Measurements from ENCODE around the gene AXIN2.

GRCh38 chr17:65542067-65542466, 19.4 kb downstream of the AXIN2 start:
- TF ChIP-seq CTCF (IDR thresholded peaks at IDR 0.05) (no peak), EP300 (IDR thresholded peaks at IDR 0.05) (no peak)

All from ovary (tissue), 3 donors.